B cell (primary cell): ENCODE measurements around the gene KRTAP4-9.

ENCODE experiments used
- CTCF ChIP-seq: fragments of 200-600 bp; IDR thresholded peaks from one replicate; pipeline ENCODE4 v1.8.0; 2022; ENCODE audit warnings: antibody characterized with exemption, mild to moderate bottlenecking
- EZH2 ChIP-seq: IDR thresholded peaks from 2 replicates; pipeline ENCODE4 v1.6.1; 2012; ENCODE audit warnings: borderline replicate concordance, low read depth, mild to moderate bottlenecking, moderate library complexity, low read length; ENCODE audit not compliant: insufficient read depth, poor library complexity, severe bottlenecking

DNA sequence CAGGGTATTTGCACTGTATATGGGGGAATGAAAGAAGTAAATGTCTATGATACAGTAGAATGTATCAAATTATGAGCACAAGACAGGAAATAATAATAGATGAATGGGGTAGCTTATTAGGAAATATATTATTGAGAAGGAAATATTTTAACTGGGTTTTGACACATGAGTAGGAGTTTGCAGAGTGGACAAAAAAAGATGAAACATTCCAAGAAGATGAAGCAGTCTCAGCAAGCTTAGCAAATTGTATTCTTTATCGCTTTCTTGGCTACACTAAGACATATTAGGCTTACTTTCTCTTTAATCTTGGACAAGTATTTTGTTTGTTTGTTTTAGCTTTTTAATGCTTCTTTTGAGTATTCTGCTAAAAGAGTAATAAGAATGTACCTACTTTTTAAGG lies 1.3 kb upstream of the KRTAP4-9 start:
- no peak for TF ChIP-seq CTCF
- TF ChIP-seq EZH2, result no peak
